ENCODE results near the gene CUX1.
A peak's percentile ranks its signal among the peaks of the same experiment; 100 is the strongest.

Gene CUX1

GRCh38 chr7:102266541-102266940, 449.1 kb downstream of the CUX1 start:
- Histone ChIP-seq H3K27me3 (ENCODE audit: insufficient read depth, low read length, poor library complexity) (no peaks in the 10 kb centered on the region), H3K79me2 (ENCODE audit: insufficient read depth, low read length) (no peaks in the 10 kb centered on the region), H3K9ac (ENCODE audit: low read depth, low read length) (no peak overlapping the region), H3K4me3 (ENCODE audit: low read depth in 1 of 2, low read length in 2 of 2) (no peak overlapping the region), H3K4me1 (ENCODE audit: insufficient read depth, low read length) (no peaks in the 10 kb centered on the region), H2AFZ (ENCODE audit: low read depth, low read length) (no peak overlapping the region), H4K20me1 (ENCODE audit: insufficient read depth, low read length) (peaks cover 7% of the 10 kb centered on the region), H3K36me3 (ENCODE audit: insufficient read depth, low read length) (no peaks in the 10 kb centered on the region), H3K9me3 (ENCODE audit: insufficient read depth, low read length, severe bottlenecking) (no peaks in the 10 kb centered on the region), H3K4me2 (ENCODE audit: insufficient read depth, low read length) (no peak overlapping the region), H3K27ac (ENCODE audit: low read length) (no peak overlapping the region)
- DNase-seq (no peak), ATAC-seq (ENCODE audit: insufficient read depth, low read depth) (no peak)
- TF ChIP-seq CTCF (IDR thresholded peaks at IDR 0.05; ENCODE audit: borderline replicate concordance, extremely low read depth, low read length, poor library complexity, severe bottlenecking) (no peak), EZH2 (IDR thresholded peaks at IDR 0.05; ENCODE audit: borderline replicate concordance, low read depth, low read length, severe bottlenecking) (no peak)

GRCh38 chr7:102268635-102269034, 451.2 kb downstream of the CUX1 start:
- Histone ChIP-seq H3K36me3 (ENCODE audit: insufficient read depth, low read length) (no peaks in the 10 kb centered on the region), H3K27ac (ENCODE audit: low read length) (no peak overlapping the region), H4K20me1 (ENCODE audit: insufficient read depth, low read length) (peaks cover 15% of the 10 kb centered on the region), H3K4me3 (ENCODE audit: low read depth in 1 of 2, low read length in 2 of 2) (no peak overlapping the region), H3K9ac (ENCODE audit: low read depth, low read length) (no peak overlapping the region), H3K27me3 (ENCODE audit: insufficient read depth, low read length, poor library complexity) (no peaks in the 10 kb centered on the region), H3K4me2 (ENCODE audit: insufficient read depth, low read length) (no peak overlapping the region), H2AFZ (ENCODE audit: low read depth, low read length) (no peak overlapping the region), H3K9me3 (ENCODE audit: insufficient read depth, low read length, severe bottlenecking) (no peaks in the 10 kb centered on the region), H3K4me1 (ENCODE audit: insufficient read depth, low read length) (no peaks in the 10 kb centered on the region), H3K79me2 (ENCODE audit: insufficient read depth, low read length) (no peaks in the 10 kb centered on the region)
- DNase-seq (peak; percentile 24), ATAC-seq (ENCODE audit: insufficient read depth, low read depth) (no peak)
- no peak for TF ChIP-seq EZH2 (IDR thresholded peaks at IDR 0.05; ENCODE audit: borderline replicate concordance, low read depth, low read length, severe bottlenecking)
- TF ChIP-seq CTCF (IDR thresholded peaks at IDR 0.05; ENCODE audit: borderline replicate concordance, extremely low read depth, low read length, poor library complexity, severe bottlenecking) = no peak

- H4K20me1 ChIP-seq (ENCODE audit: insufficient read depth, low read length) = peaks cover 15% of the 10 kb centered on the region
- no peaks in the 10 kb centered on the region for H3K4me1 ChIP-seq (ENCODE audit: insufficient read depth, low read length)
- no peak overlapping the region for H3K9ac ChIP-seq (ENCODE audit: low read depth, low read length)
- DNase-seq = no peak
- H3K4me3 ChIP-seq (ENCODE audit: low read depth in 1 of 2, low read length in 2 of 2) = no peak overlapping the region
- H3K4me2 ChIP-seq (ENCODE audit: insufficient read depth, low read length) = no peak overlapping the region
- no peak for TF ChIP-seq EZH2 (IDR thresholded peaks at IDR 0.05; ENCODE audit: borderline replicate concordance, low read depth, low read length, severe bottlenecking)
- TF ChIP-seq CTCF (IDR thresholded peaks at IDR 0.05; ENCODE audit: borderline replicate concordance, extremely low read depth, low read length, poor library complexity, severe bottlenecking) = no peak
- ATAC-seq (ENCODE audit: insufficient read depth, low read depth) = no peak
- H3K79me2 ChIP-seq (ENCODE audit: insufficient read depth, low read length) = no peaks in the 10 kb centered on the region
- no peaks in the 10 kb centered on the region for H3K27me3 ChIP-seq (ENCODE audit: insufficient read depth, low read length, poor library complexity)
- H2AFZ ChIP-seq (ENCODE audit: low read depth, low read length) = no peak overlapping the region
- H3K36me3 ChIP-seq (ENCODE audit: insufficient read depth, low read length) = no peaks in the 10 kb centered on the region
- H3K9me3 ChIP-seq (ENCODE audit: insufficient read depth, low read length, severe bottlenecking) = no peaks in the 10 kb centered on the region
- H3K27ac ChIP-seq (ENCODE audit: low read length) = no peak overlapping the region
Observed at GRCh38 chr7:102270178-102270887, 452.9 kb downstream of the CUX1 start.
